HL-60/S4 treated with phorbol 12-myristate 13-acetate at 8.2 ng/mL for 4 days and 3 days (cell line): Measurements from ENCODE around the gene KCND3.

Experiments
- in situ Hi-C: fragments of 300-500 bp; cut with MboI; formaldehyde crosslinking; loops from 2 replicates; pipeline ENCODE4 v1.15.0; 2022; ENCODE audit warnings: low sequenced_read_pairs

The KCND3 gene

GRCh38 chr1:111988743-111989453, 570 bp downstream of the KCND3 start:
- in situ Hi-C loops, result no loop called here

GRCh38 chr1:111988377-111988742, 1.1 kb downstream of the KCND3 start:
- in situ Hi-C loops, result no loop called here

GRCh38 chr1:111987502-111987901, 2.0 kb downstream of the KCND3 start:
- in situ Hi-C loops, result no loop called here

- in situ Hi-C loops, result no loop called here
These were observed 6.0 kb downstream of the KCND3 start for GRCh38 chr1:111983500-111983899.

- in situ Hi-C loops, result no loop called here
These were observed 7.0 kb downstream of the KCND3 start for GRCh38 chr1:111982428-111982827.

GRCh38 chr1:111981871-111982270, 7.6 kb downstream of the KCND3 start:
- in situ Hi-C loops, result no loop called here

GRCh38 chr1:111981090-111981489, 8.4 kb downstream of the KCND3 start:
- in situ Hi-C loops, result no loop called here

- in situ Hi-C loops, result no loop called here
These were observed 8.8 kb downstream of the KCND3 start for GRCh38 chr1:111980686-111981085.

GRCh38 chr1:111978695-111979094, 10.8 kb downstream of the KCND3 start:
- in situ Hi-C loops, result no loop called here

GRCh38 chr1:111977378-111977777, 12.1 kb downstream of the KCND3 start:
- in situ Hi-C loops, result no loop called here

GRCh38 chr1:111976842-111977241, 12.6 kb downstream of the KCND3 start:
- in situ Hi-C loops, result no loop called here

- in situ Hi-C loops, result no loop called here
These were observed 13.1 kb downstream of the KCND3 start for GRCh38 chr1:111976332-111976731.

GRCh38 chr1:111973150-111973790, 16.2 kb downstream of the KCND3 start:
- in situ Hi-C loops, result no loop called here

GRCh38 chr1:111971396-111971795, 18.1 kb downstream of the KCND3 start:
- in situ Hi-C loops, result no loop called here

- in situ Hi-C loops, result no loop called here
These were observed 21.0 kb downstream of the KCND3 start for GRCh38 chr1:111968511-111968910.

- in situ Hi-C loops, result no loop called here
These were observed 21.6 kb downstream of the KCND3 start for GRCh38 chr1:111967886-111968285.

- in situ Hi-C loops, result no loop called here
These were observed 22.3 kb downstream of the KCND3 start for GRCh38 chr1:111967067-111967690.

GRCh38 chr1:111965781-111966443, 23.6 kb downstream of the KCND3 start:
- in situ Hi-C loops, result no loop called here

- in situ Hi-C loops, result no loop called here
These were observed 25.3 kb downstream of the KCND3 start for GRCh38 chr1:111963985-111964738.

GRCh38 chr1:111961773-111962565, 27.5 kb downstream of the KCND3 start:
- in situ Hi-C loops, result no loop called here
